ENCODE data around the gene PDE5A.

- no peak for TF ChIP-seq CTCF (optimal IDR thresholded peaks at IDR 0.05 in 1 of 3, IDR thresholded peaks at IDR 0.05 in 1 of 3, conservative IDR thresholded peaks at IDR 0.05 in 1 of 3; ENCODE audit: extremely low read depth in 1 of 3, insufficient read depth in 2 of 3, low read length in 3 of 3)
- TF ChIP-seq EZH2 (IDR thresholded peaks at IDR 0.05; ENCODE audit: low read length), result no peak
Measured at GRCh38 chr4:119543779-119544178, 84.8 kb downstream of the PDE5A start.

Measured in keratinocyte (primary cell).